Esophagus (tissue), 2 donors: Measurements from ENCODE around the gene BCL2. TPM values are rescaled to one million over a fixed set of nuclear protein-coding genes. Genes with fewer than 3 reads are reported as not detected.

ENCODE experiments used
- H3K27ac ChIP-seq, 2 donors: one replicate each; pipeline ENCODE4 v1.5.1; 2013; ENCODE audit warnings: low read depth in 2 of 2, mild to moderate bottlenecking in 2 of 2, inconsistent platforms in 1 of 2, low read length in 1 of 2, moderate library complexity in 1 of 2
- H3K27me3 ChIP-seq, 2 donors: one replicate each; pipeline ENCODE4 v1.6.1; 2013; ENCODE audit warnings: low read length in 2 of 2, control low read depth in 1 of 2, mild to moderate bottlenecking in 1 of 2; ENCODE audit not compliant: insufficient read depth in 2 of 2, control insufficient read depth in 1 of 2
- H3K36me3 ChIP-seq, 2 donors: one replicate each; pipeline ENCODE4 v1.6.1; 2013; ENCODE audit warnings: low read length in 1 of 2; ENCODE audit not compliant: control insufficient read depth in 2 of 2, insufficient read depth in 2 of 2
- H3K4me1 ChIP-seq, 2 donors: one replicate each; pipeline ENCODE4 v1.6.1; 2013; ENCODE audit warnings: low read length in 1 of 2; ENCODE audit not compliant: control insufficient read depth in 2 of 2, insufficient read depth in 2 of 2
- H3K4me3 ChIP-seq, 2 donors: one replicate each; pipeline ENCODE4 v1.5.1; 2013; ENCODE audit warnings: low read length in 2 of 2, mild to moderate bottlenecking in 2 of 2, low read depth in 1 of 2, moderate library complexity in 1 of 2
- H3K9me3 ChIP-seq, 2 donors: one replicate each; pipeline ENCODE4 v1.6.1; 2013; ENCODE audit warnings: mild to moderate bottlenecking in 2 of 2, low read depth in 1 of 2, low read length in 1 of 2, moderate library complexity in 1 of 2; ENCODE audit not compliant: control insufficient read depth in 2 of 2, insufficient read depth in 1 of 2
- WGBS, 2 donors: extraction: QIAGEN DNeasy Blood & Tissue Kit; methylation state at CpG; one replicate each; pipeline ENCODE4 v1.1.7; 2013; 5-methylcytosine and 5-hydroxymethylcytosine counted together
- polyA plus RNA-seq, 2 donors: library from polyadenylated mRNA; stranded (reverse); fragments of 200-250 nt; gene quantifications; one replicate each; pipeline ENCODE4 v1.2.3, GENCODE V29; 2013
- donor health status: healthy with polysubstance abuse.
- donor health status: Bipolar disorder and iron deficiency.

BCL2 gene
- polyA plus RNA-seq, 2 donors: 1.3 to 1.9 TPM

- Histone ChIP-seq H3K4me1 (no peaks in the 10 kb centered on the region), H3K4me3 (no peak overlapping the region)
- WGBS, 2 donors: 86 to 89% methylated on average over 5 of the region's 5 CpGs
Observed at GRCh38 chr18:63085611-63086010, 234.0 kb downstream of the BCL2 start.

GRCh38 chr18:63084219-63084618 lies 235.3 kb downstream of the BCL2 start:
- Histone ChIP-seq H3K27ac (no peak overlapping the region), H3K4me3 (no peak overlapping the region), H3K27me3 (no peaks in the 10 kb centered on the region), H3K4me1 (no peaks in the 10 kb centered on the region), H3K9me3 (peaks cover 0 to 5% of the 10 kb centered on the region in 2 donors), H3K36me3 (no peaks in the 10 kb centered on the region)
- WGBS, 2 donors: 90 to 93% methylated on average over 7 of the region's 7 CpGs

More at GRCh38 chr18:63085611-63086010, 234.0 kb downstream of the BCL2 start:
- H3K36me3 ChIP-seq: no peaks in the 10 kb centered on the region
- no peak overlapping the region for H3K27ac ChIP-seq
- H3K9me3 ChIP-seq: peaks cover 0 to 2% of the 10 kb centered on the region in 2 donors
- no peaks in the 10 kb centered on the region for H3K27me3 ChIP-seq

- peaks cover 0 to 5% of the 10 kb centered on the region in 2 donors for H3K9me3 ChIP-seq
- no peak overlapping the region for H3K27ac ChIP-seq
- WGBS, 2 donors: 87 to 91% methylated on average over 2 of the region's 2 CpGs
- H3K36me3 ChIP-seq: no peaks in the 10 kb centered on the region
- H3K4me3 ChIP-seq: no peak overlapping the region
- H3K4me1 ChIP-seq: no peaks in the 10 kb centered on the region
- H3K27me3 ChIP-seq: no peaks in the 10 kb centered on the region
Observed at GRCh38 chr18:63083555-63083954, 236.0 kb downstream of the BCL2 start.

GRCh38 chr18:63083020-63083531 lies 236.5 kb downstream of the BCL2 start:
- H3K27me3 ChIP-seq: no peaks in the 10 kb centered on the region
- no peaks in the 10 kb centered on the region for H3K4me1 ChIP-seq
- WGBS, 2 donors: 75 to 79% methylated on average over 8 of the region's 8 CpGs
- H3K27ac ChIP-seq: no peak overlapping the region
- H3K9me3 ChIP-seq: peaks cover 0 to 5% of the 10 kb centered on the region in 2 donors
- no peak overlapping the region for H3K4me3 ChIP-seq
- no peaks in the 10 kb centered on the region for H3K36me3 ChIP-seq

- Histone ChIP-seq H3K9me3 (peaks cover 0 to 5% of the 10 kb centered on the region in 2 donors), H3K4me3 (no peak overlapping the region), H3K4me1 (no peaks in the 10 kb centered on the region), H3K36me3 (no peaks in the 10 kb centered on the region), H3K27me3 (no peaks in the 10 kb centered on the region), H3K27ac (no peak overlapping the region)
- WGBS, 2 donors: 83 to 87% methylated on average over 7 of the region's 7 CpGs
Observed at GRCh38 chr18:63082366-63083019, 237.1 kb downstream of the BCL2 start.

GRCh38 chr18:63079114-63079513 lies 240.5 kb downstream of the BCL2 start:
- peaks cover 0 to 5% of the 10 kb centered on the region in 2 donors for H3K9me3 ChIP-seq
- H3K4me3 ChIP-seq: no peak overlapping the region
- H3K4me1 ChIP-seq: no peaks in the 10 kb centered on the region
- no peak overlapping the region for H3K27ac ChIP-seq
- no peaks in the 10 kb centered on the region for H3K27me3 ChIP-seq
- no peaks in the 10 kb centered on the region for H3K36me3 ChIP-seq
- 59 to 86% methylated on average over 1 of the region's 1 CpG for WGBS, 2 donors

- H3K9me3 ChIP-seq: peaks cover 0 to 5% of the 10 kb centered on the region in 2 donors
- 83 to 89% methylated on average over 4 of the region's 4 CpGs for WGBS, 2 donors
- no peak overlapping the region for H3K27ac ChIP-seq
- H3K36me3 ChIP-seq: no peaks in the 10 kb centered on the region
- no peaks in the 10 kb centered on the region for H3K4me1 ChIP-seq
- no peaks in the 10 kb centered on the region for H3K27me3 ChIP-seq
- H3K4me3 ChIP-seq: no peak overlapping the region
Observed at GRCh38 chr18:63078471-63078870, 241.1 kb downstream of the BCL2 start.

- peaks cover 0 to 2% of the 10 kb centered on the region in 2 donors for H3K9me3 ChIP-seq
- no peaks in the 10 kb centered on the region for H3K36me3 ChIP-seq
- peak overlapping the region; percentile 88 to 92 for H3K27ac ChIP-seq
- 2% methylated on average over 19 of the region's 19 CpGs for WGBS, 2 donors
- no peaks in the 10 kb centered on the region for H3K27me3 ChIP-seq
- H3K4me1 ChIP-seq: peaks cover 0 to 2% of the 10 kb centered on the region in 2 donors
- H3K4me3 ChIP-seq: peak overlapping the region; percentile 58 to 83
Observed at GRCh38 chr18:63074981-63075404, 244.6 kb downstream of the BCL2 start.

GRCh38 chr18:63073481-63073880 lies 246.1 kb downstream of the BCL2 start:
- Histone ChIP-seq H3K27ac (no peak overlapping the region), H3K9me3 (no peaks in the 10 kb centered on the region), H3K4me1 (peaks cover 0 to 2% of the 10 kb centered on the region in 2 donors), H3K27me3 (no peaks in the 10 kb centered on the region), H3K36me3 (no peaks in the 10 kb centered on the region), H3K4me3 (no peak overlapping the region)
- WGBS, 2 donors: 67 to 89% methylated on average over 2 of the region's 2 CpGs
